Hepatocyte (in vitro differentiated cells): ENCODE data around the gene CTDSP2.

Source experiments
- EZH2 ChIP-seq: fragments of 200-600 bp; sonication (generic); IDR thresholded peaks from 2 replicates; pipeline ENCODE4 v1.6.1; 2016; ENCODE audit warnings: antibody characterized with exemption, mild to moderate bottlenecking, borderline replicate concordance
- EZH2phosphoT487 ChIP-seq: fragments of 200-600 bp; sonication (generic); IDR thresholded peaks from one replicate; pipeline ENCODE4 v1.6.1; 2018; ENCODE audit warnings: antibody characterized with exemption, mild to moderate bottlenecking, low read depth, moderate library complexity; ENCODE audit not compliant: unreplicated experiment, severe bottlenecking
- TF ChIP-seq, protein P1 (sequence below): fragments of 200-600 bp; sonication (generic); IDR thresholded peaks from 2 replicates; pipeline ENCODE4 v1.5.1; 2016; ENCODE audit warnings: antibody characterized with exemption, mild to moderate bottlenecking; ENCODE audit not compliant: poor library complexity

DNA sequence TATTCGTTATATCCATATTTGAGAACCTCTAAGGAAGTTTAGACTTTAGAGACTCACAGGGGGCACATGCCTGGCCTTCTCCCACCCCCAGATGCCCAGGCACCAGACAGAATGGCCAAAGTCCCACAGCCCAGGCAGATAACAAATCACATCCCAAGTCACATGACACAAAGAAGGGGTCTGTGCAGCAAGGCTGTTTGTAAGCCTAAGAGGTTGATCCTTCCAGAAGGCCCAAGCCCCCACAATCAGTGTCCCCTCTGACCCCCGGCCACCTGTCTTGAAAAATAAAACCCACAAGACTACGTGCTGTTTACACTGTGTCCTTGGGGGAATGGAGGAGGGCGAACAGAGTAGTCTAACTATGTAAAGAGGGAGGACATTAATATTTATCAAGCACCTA lies 5.1 kb downstream of the CTDSP2 start:
- TF ChIP-seq, protein P1, sequence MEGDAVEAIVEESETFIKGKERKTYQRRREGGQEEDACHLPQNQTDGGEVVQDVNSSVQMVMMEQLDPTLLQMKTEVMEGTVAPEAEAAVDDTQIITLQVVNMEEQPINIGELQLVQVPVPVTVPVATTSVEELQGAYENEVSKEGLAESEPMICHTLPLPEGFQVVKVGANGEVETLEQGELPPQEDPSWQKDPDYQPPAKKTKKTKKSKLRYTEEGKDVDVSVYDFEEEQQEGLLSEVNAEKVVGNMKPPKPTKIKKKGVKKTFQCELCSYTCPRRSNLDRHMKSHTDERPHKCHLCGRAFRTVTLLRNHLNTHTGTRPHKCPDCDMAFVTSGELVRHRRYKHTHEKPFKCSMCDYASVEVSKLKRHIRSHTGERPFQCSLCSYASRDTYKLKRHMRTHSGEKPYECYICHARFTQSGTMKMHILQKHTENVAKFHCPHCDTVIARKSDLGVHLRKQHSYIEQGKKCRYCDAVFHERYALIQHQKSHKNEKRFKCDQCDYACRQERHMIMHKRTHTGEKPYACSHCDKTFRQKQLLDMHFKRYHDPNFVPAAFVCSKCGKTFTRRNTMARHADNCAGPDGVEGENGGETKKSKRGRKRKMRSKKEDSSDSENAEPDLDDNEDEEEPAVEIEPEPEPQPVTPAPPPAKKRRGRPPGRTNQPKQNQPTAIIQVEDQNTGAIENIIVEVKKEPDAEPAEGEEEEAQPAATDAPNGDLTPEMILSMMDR = no peak
- TF ChIP-seq EZH2 = no peak
- TF ChIP-seq EZH2phosphoT487 = no peak
